ENCODE data around the gene ACTRT2.

Gene ACTRT2

DNA sequence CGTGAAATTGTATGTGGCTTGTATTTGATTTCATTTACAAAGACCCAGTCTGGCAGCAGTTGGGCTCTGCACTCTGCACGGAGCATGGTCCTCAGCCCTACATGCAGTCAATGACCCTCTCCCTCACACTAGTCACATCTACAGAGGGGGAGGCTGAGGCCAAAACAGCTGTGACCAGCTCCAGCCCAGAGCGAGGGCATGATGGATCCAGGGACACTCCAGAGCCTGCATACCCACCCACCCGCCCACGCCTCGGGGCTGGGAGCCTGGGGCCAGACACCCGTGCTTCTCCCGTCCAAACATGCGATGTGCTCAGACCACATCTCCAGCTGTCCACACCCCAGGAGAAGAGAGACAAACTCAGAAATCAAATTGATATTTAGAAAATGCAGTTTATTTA is 33.8 kb downstream of the ACTRT2 start:
- no peak for DNase-seq

DNA sequence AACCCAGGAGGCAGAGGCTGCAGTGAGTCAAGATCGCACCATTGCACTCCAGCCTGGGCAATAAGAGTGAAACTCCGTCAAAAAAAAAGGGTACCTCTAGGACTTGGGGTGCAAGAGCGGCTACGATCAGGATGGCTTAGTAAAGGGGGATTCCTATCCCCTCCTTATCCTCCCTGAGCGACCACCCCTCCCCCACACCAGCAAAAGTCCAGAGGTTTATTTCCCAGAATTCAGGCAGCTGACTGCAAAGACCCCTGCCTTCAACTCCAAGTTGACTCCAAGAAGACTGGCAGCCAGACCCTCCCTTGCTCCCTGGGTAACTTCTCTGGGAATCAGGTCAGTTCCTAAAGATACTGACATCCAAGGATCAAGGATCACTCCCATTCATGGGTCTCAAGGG is 35.4 kb downstream of the ACTRT2 start:
- no peak for DNase-seq

- DNase-seq = no peak
These were observed 37.2 kb downstream of the ACTRT2 start for GRCh38 chr1:3058263-3059030.

DNA sequence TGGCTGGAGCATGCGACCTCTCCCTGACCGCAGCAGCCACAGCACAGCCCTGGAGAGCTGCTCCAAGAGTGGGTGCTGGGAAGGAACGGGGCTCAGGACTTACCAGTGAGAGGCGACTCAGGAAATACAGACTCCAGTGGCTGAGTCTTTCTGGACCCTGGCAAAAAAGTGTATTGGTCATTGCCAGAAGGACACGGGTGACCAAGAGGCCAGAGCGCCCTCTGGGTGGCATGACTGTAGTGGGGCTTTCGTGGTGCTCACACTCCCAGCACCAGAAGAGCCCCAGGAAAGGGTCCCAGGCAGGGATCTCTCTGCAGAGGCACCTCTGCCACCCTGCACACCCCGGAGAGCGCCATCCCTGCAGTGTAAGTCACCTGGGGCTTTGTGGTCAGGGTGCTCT is 38.9 kb downstream of the ACTRT2 start:
- no peak for DNase-seq

DNA sequence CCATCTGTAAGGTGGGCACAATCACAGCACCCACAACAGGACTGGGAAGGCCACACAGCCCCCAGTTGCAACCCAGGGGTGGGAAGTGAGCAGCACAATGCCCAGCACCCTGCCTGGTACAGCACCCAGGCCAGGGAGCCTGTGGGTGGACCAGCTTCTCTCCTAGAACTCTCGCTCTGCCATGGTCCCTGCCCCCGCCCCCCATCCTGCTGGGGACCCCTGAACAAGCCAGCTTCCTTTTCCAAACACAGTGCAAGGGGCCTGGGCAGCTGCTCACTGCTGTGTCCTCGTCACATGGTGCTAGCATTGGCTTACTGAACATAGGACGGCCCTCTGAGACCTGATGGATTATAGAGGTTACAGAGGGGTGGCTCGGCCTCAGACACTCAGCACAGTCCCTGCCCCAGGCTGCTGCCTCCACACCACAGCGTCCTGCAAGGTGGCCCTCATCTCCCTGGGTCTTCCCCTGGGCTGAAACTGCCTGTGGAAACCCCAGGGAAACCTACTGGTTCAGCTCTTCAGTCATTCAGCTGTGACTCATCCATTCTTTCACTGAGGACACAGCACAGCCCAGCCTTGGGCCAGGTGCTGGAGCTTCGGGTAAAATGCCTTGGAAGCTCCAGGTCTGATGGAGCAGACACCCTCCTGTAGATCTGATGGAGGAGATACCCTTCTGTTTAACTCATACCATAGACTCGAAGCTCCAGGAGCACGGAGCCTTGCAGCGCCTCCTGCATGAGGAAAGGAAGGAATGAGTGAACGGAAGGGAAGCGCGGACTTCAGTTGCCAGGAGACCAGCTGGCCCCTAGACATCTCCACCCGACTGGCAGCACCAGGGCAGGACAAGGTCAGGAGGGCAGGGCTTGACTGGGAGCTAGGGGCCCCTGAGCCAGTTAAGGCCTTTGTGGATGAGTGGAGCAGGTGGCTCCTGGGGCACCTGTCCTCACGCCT is 39.6 kb downstream of the ACTRT2 start:
- DNase-seq = peak; percentile 64

DNA sequence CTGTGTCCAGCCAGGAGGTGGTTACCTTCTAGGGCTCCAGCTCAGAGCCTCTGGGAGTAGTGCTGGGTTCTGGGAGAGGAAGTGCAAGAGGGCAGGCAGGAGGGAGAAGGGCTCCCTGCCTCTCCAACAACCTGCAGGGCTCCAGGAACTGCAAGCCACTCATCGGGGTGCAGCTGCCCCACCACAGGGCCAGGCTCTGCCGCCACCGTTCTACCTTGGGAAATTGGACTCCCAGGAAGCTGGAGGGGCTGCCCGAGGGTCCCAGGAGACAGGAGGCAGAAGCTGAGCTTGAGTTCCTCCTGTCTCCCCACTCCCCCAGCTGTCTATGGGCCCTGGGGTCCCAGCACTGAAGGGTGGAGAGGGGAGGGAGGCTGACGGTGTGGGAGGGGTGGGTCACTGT is 40.3 kb downstream of the ACTRT2 start:
- DNase-seq = no peak

- no peak for DNase-seq
These were observed 40.8 kb downstream of the ACTRT2 start for GRCh38 chr1:3061981-3062615.

GRCh38 chr1:3062616-3063378 is 41.5 kb downstream of the ACTRT2 start:
- DNase-seq = no peak

DNA sequence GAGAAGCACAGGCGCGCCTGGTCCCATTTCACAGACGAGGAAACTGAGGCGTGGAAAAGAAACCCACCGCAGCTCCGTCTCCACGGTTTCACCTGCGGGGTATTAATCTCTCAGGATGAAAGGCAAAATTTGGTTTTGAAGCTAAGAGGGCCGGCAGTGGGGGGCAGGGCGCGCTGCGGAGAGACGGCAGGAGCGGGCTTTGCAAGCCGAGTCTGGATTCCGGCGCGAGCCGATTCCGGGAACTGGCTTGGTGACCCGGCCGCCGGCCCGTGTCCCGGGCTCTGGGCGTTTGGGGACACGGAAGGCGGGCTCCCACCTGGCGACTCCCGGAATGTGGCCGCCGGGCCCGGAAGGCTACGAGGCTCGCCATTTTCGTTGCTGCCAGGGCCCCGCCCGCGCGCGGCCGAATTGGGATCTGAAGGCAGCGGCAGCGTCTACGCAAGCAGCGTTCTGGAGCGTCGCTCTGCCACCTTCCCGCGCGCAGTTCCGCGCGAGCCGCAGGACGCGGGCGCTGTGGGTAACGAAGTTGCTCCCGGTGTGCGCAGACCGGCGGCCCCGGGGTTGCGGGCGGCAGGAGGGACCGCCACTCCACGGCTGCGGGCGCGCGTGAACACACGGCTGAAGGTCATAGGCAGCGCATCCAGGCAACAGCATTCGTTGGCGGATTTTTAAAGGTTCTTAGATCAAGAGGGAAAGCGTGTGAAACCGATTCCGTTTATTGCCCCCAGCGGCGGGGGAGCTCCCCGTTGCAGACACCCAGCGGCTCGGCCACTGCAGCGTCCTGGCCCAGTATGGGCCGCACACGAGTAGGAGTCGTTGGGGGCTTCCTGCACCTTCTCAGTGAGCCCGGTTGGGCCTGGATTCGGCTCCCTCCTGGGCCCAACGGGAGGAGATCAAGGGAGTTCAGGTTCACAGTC is 42.4 kb downstream of the ACTRT2 start:
- no peak for DNase-seq

DNA sequence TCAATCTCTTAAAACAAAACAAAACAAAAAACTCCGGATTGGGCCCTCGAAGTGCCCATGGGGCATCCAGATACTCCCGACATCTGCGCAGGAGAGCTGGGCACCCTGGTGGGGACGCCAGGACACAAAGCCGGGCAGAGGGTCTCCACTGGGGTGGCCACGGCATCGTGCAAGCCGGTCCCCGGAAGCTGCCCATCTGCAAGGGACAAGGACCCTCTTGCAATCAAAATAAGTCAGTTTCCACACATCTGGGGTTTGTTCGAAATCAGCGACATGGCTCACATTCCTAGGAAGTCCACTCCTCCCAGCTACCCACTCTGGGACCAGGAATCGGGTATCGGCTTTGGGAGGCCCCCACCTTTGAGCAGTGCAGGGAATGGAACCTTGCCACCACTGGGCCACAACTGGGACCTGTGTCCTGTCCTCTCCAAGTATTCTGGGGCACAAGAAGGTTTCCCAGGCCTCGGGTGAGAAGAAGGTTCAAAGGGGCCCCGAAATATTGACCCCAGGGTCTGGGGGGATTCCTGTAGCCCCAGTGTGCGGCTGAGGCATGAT is 43.1 kb downstream of the ACTRT2 start:
- DNase-seq = no peak

- no peak for DNase-seq
These were observed 43.6 kb downstream of the ACTRT2 start for GRCh38 chr1:3064901-3065300.

- DNase-seq = no peak
These were observed 44.1 kb downstream of the ACTRT2 start for GRCh38 chr1:3065396-3065795.

DNA sequence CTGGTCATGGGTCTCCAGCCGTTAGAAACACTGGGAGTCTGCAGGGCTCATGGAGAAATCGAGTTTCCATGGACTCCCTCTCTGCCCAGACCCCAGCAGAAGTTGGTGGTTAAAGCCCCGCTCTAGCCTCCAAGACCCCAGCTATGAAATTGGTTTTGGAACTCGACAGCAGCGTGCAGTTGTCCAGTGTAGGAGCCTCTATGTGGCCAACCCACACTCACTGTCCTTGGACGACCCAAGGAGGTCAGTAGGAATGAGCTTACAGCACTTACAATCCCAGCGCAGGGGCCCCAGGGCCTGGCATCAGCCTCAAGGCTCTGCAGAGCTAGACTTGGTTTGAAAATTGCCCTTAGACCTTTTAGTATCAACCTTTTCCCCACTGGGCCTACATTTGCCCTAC is 44.5 kb downstream of the ACTRT2 start:
- no peak for DNase-seq

- DNase-seq = no peak
These were observed 45.0 kb downstream of the ACTRT2 start for GRCh38 chr1:3066250-3066711.

DNA sequence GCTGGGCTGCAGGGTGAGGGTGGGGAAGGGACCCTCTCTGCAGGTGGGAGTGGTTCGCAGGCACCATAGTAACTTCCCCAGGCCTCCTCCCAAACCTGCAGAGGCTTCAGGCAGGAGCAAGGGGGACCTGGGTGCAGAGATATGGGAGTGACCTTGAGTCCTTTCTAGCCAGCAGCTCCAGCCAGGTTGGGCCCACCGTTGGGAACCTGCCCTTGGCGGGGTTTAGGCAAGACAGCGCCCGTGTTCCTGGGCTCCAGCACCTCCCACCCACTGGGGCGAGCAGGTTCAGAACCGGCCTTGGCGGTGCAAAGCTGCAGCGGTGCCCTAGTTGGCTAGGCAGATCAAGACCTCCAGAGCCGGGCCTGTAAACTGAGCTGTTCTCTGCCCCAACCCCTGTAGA is 45.6 kb downstream of the ACTRT2 start:
- no peak for DNase-seq

- no peak for DNase-seq
These were observed 46.0 kb downstream of the ACTRT2 start for GRCh38 chr1:3067301-3067670.

DNA sequence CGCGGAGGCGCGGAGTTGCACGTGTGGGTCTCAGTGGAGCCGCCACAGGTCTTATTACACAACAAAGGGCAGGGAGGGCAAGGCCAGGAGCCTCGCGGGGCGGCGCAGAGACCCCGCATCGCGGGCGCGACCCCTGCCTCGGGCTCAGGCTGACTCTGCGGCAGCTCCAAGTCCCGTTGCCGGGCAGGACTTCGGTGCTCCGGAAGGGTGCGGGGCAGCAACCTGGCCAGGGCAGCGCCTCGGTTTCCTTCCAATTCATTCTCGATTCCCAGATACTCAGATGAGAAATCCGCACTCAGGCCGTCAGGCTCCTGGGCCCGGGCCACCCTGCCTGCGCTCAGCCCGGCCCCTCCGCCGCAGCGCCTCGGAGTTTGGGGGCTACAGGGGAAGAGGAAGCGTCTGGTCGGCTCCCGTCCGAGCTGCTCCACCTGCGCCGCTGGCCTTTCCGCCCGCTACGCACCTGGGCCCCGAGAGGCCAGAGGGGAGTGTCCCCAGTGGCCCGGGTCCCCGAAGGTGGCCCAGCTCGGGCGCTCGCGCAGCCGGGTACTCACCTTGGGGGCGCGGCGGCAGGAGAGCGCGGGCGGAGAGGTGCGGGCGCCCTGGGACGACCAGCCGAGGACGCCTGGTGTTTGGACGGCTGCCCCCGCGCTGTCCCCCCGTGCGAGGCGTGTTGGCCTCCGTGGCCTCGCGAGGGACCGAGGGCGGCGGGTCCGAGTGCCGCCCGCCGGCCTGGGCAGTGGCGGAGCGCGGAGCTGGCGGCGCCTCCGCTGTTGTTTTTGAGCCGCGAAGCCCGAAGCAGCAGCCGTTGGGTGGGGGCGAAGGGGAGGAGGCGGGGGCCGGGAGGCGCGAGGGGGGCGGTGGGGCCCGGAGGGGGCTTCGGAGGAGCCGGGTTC is 46.6 kb downstream of the ACTRT2 start:
- DNase-seq = no peak

GRCh38 chr1:3068564-3069431 is 47.5 kb downstream of the ACTRT2 start, which contains the start of gene PRDM16:
Gene PRDM16, plus strand, starts transcription at chr1:3069203. Its CDS starts 57 bp downstream, at chr1:3069260.
- DNase-seq = peak; percentile 83
